HepG2 (cell line): ENCODE measurements around the gene TBC1D20. TPM values are rescaled to one million over a fixed set of nuclear protein-coding genes. Genes with fewer than 3 reads are reported as not detected.

Source experiments
- ARHGAP35 ChIP-seq: sonication (generic); formaldehyde crosslinking; IDR thresholded peaks from 2 replicates; pipeline ENCODE4 v1.9.0; 2022; ENCODE audit warnings: mild to moderate bottlenecking, inconsistent platforms, moderate library complexity, missing genetic modification reagents, borderline replicate concordance
- KAT7 ChIP-seq: IDR thresholded peaks from 2 replicates; pipeline ENCODE4 v1.6.1; 2018; ENCODE audit warnings: borderline replicate concordance, missing compliant biosample characterization
- KDM5A ChIP-seq: fragments of 200-600 bp; sonication (generic); IDR thresholded peaks from 2 replicates; pipeline ENCODE4 v1.7.0; 2018; ENCODE audit warnings: antibody characterized with exemption, mild to moderate bottlenecking, low read length, borderline replicate concordance
- NFATC3 ChIP-seq: sonication (generic); formaldehyde crosslinking; IDR thresholded peaks from 2 replicates; pipeline ENCODE4 v1.5.1; 2020; ENCODE audit warnings: mild to moderate bottlenecking, missing genetic modification reagents
- NFYB ChIP-seq: sonication (generic); formaldehyde crosslinking; IDR thresholded peaks from 2 replicates; pipeline ENCODE4 v1.4.0; 2020; ENCODE audit warnings: missing genetic modification reagents
- PLRG1 ChIP-seq: fragments of 450-650 bp; conservative IDR thresholded peaks from 2 replicates; pipeline ENCODE4 v1.6.1; 2016
- REPIN1 ChIP-seq: sonication (generic); formaldehyde crosslinking; IDR thresholded peaks from 2 replicates; pipeline ENCODE4 v1.8.0; 2022; ENCODE audit warnings: missing genetic modification reagents, low read depth, mild to moderate bottlenecking, borderline replicate concordance
- U2AF1 ChIP-seq: fragments of 200-400 bp; formaldehyde crosslinking; optimal IDR thresholded peaks from 2 replicates; pipeline ENCODE3; 2017; ENCODE audit warnings: mild to moderate bottlenecking, low read depth, low read length
- ZMAT5 ChIP-seq: sonication (generic); formaldehyde crosslinking; IDR thresholded peaks from 2 replicates; pipeline ENCODE4 v1.5.0; 2020; ENCODE audit warnings: mild to moderate bottlenecking, low read depth, missing genetic modification reagents, borderline replicate concordance
- ZNF142 ChIP-seq: sonication (generic); formaldehyde crosslinking; IDR thresholded peaks from 2 replicates; pipeline ENCODE4 v1.4.0; 2020; ENCODE audit warnings: missing genetic modification reagents
- ZNF274 ChIP-seq: sonication (generic); formaldehyde crosslinking; IDR thresholded peaks from 2 replicates; pipeline ENCODE4 v1.5.1; 2020; ENCODE audit warnings: mild to moderate bottlenecking, missing genetic modification reagents
- ZNF468 ChIP-seq: sonication (generic); formaldehyde crosslinking; IDR thresholded peaks from 2 replicates; pipeline ENCODE4 v1.8.0; 2022; ENCODE audit warnings: mild to moderate bottlenecking, moderate library complexity, missing genetic modification reagents
- ZNF503 ChIP-seq: sonication (generic); formaldehyde crosslinking; IDR thresholded peaks from 2 replicates; pipeline ENCODE4 v1.4.0; 2020; ENCODE audit warnings: missing genetic modification reagents
- ZNF558 ChIP-seq: sonication (generic); formaldehyde crosslinking; IDR thresholded peaks from 2 replicates; pipeline ENCODE4 v1.9.0; 2022; ENCODE audit warnings: mild to moderate bottlenecking, missing genetic modification reagents, borderline replicate concordance
- ZNF564 ChIP-seq: sonication (generic); formaldehyde crosslinking; IDR thresholded peaks from 2 replicates; pipeline ENCODE4 v1.8.1; 2023; ENCODE audit warnings: mild to moderate bottlenecking, missing genetic modification reagents
- ZNF768 ChIP-seq: sonication (generic); formaldehyde crosslinking; IDR thresholded peaks from 2 replicates; pipeline ENCODE4 v1.4.0; 2020; ENCODE audit warnings: missing genetic modification reagents
- ZNF776 ChIP-seq: sonication (generic); formaldehyde crosslinking; IDR thresholded peaks from 2 replicates; pipeline ENCODE4 v1.4.0; 2020; ENCODE audit warnings: mild to moderate bottlenecking, missing genetic modification reagents
- ZSCAN20 ChIP-seq: sonication (generic); formaldehyde crosslinking; IDR thresholded peaks from 2 replicates; pipeline ENCODE4 v1.4.0; 2020; ENCODE audit warnings: missing genetic modification reagents, mild to moderate bottlenecking, borderline replicate concordance
- polyA plus RNA-seq, 8 experiments: library from polyadenylated mRNA; depleted of rRNA in 3 of 8; stranded (reverse) in 7 of 8; unstranded in 1 of 8; fragments of >200 nt; fragmentation: Illumina TruSeq in 4 of 8; extraction: Trizol in 4 of 8; gene quantifications; 2 replicates each; pipeline versions ENCODE4 v1.2.1 to v1.2.3, GENCODE V29; 2011 to 2016; ENCODE audit warnings: low read depth in 4 of 8, missing spikeins in 1 of 8, mixed read lengths in 1 of 8; ENCODE audit not compliant: insufficient read depth in 1 of 8
- total RNA-seq, 5 experiments: library from RNA; depleted of rRNA; stranded (reverse); fragments of >200 nt; fragmentation: Illumina TruSeq; extraction: Trizol; gene quantifications; 2 replicates each; pipeline ENCODE4 v1.2.3, GENCODE V29; 2016; ENCODE audit warnings: low read depth in 1 of 5
- TF ChIP-seq, protein P1 (sequence below): IDR thresholded peaks from 2 replicates; pipeline ENCODE4 v1.6.1; 2016; ENCODE audit warnings: missing compliant biosample characterization, missing genetic modification reagents, borderline replicate concordance

The TBC1D20 gene
- total and polyA plus RNA-seq, 2 of the 13 experiments (the other 11 are each of a cell fraction or from before 2014, with no cell fraction given) = 36.6 to 47.1 TPM

DNA sequence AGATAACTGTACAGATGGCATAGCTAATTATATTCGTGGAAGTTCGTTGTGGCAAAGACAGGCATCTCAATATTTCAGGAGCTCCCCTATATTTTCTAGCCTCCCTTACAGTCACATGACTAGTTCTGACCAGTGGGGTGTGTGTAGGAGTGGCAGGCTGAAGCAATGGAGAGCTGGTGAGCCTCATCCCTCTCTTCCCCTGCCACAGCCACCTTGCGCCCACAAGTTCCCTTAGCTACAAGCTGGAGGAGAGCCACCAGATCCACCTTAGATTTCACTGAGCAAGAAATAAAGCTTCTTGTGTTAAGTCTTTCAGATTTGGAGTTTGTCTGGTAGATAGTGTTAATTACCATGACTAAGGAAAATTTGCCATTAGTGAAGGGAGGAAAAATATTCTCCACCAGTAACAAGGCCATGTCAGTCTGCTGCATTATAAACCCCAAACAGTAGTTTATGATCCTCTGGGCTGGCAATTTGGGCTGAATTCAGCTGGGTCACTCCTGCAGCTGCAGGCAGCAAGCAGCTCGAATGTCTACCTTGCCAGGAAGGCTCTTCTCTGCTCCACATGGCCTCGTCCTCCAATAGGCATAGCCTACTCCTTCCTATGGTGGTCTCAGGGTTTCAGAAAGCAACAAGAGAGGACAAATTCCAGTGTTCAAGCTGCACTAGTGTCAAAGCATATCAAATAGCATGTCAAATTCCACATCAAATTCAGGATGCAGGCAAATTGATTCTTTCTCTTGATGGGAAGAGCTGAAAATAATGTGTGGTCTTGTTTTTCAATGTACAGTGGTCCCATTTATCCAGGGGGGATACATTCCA lies 61.7 kb downstream of the TBC1D20 start (continued):
- TF ChIP-seq ZNF768 (CRISPR knock-in tag) = no peak
- no peak for TF ChIP-seq REPIN1
- TF ChIP-seq NFATC3 (CRISPR knock-in tag) = no peak; the same call in 1 of the 2 replicates
- TF ChIP-seq NFYB (CRISPR knock-in tag) = peak; percentile 64
- no peak for TF ChIP-seq U2AF1
- TF ChIP-seq ZMAT5 (CRISPR knock-in tag) = no peak
- TF ChIP-seq, protein P1, sequence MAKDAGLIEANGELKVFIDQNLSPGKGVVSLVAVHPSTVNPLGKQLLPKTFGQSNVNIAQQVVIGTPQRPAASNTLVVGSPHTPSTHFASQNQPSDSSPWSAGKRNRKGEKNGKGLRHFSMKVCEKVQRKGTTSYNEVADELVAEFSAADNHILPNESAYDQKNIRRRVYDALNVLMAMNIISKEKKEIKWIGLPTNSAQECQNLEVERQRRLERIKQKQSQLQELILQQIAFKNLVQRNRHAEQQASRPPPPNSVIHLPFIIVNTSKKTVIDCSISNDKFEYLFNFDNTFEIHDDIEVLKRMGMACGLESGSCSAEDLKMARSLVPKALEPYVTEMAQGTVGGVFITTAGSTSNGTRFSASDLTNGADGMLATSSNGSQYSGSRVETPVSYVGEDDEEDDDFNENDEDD (CRISPR knock-in tag) = no peak
- TF ChIP-seq ZNF274 (CRISPR knock-in tag) = peak; percentile 69
- no peak for TF ChIP-seq PLRG1
- peak; percentile 49; the same call in 1 of the 2 replicates for TF ChIP-seq KAT7 (CRISPR knock-in tag)
- TF ChIP-seq ZNF142 = no peak; the same call in 1 of the 2 replicates
- no peak for TF ChIP-seq KDM5A
- no peak for TF ChIP-seq ZNF558 (CRISPR knock-in tag)
- no peak; the same call in 1 of the 2 replicates for TF ChIP-seq ARHGAP35 (CRISPR knock-in tag)
- TF ChIP-seq ZNF468 (CRISPR knock-in tag) = peak; percentile 62; the same call in 1 of the 2 replicates
- TF ChIP-seq ZNF564 (CRISPR knock-in tag) = no peak
- no peak for TF ChIP-seq ZNF776 (CRISPR knock-in tag)
- no peak for TF ChIP-seq ZSCAN20 (CRISPR knock-in tag)
- TF ChIP-seq ZNF503 (CRISPR knock-in tag) = no peak
